Stimulated activated CD8-positive, alpha-beta memory T cell treated with anti-CD3 and anti-CD28 coated beads, Interleukin-2, amount 100 ng/mL, for 1 hour (primary cell): Measurements from ENCODE around the gene EXOC2.
A peak's percentile ranks its signal among the peaks of the same experiment; 100 is the strongest.

ENCODE experiments used
- DNase-seq, 2 donors: peaks; one replicate each; pipeline ENCODE4 v3.0.0-alpha.2; 2020; ENCODE audit warnings: low read depth in 2 of 2

The EXOC2 gene

GRCh38 chr6:499617-500016 lies 193.3 kb downstream of the EXOC2 start:
- DNase-seq, result no peak

- no peak for DNase-seq
Measured at GRCh38 chr6:498795-499231, 194.1 kb downstream of the EXOC2 start.

GRCh38 chr6:497258-497657 lies 195.7 kb downstream of the EXOC2 start:
- DNase-seq, result no peak

- DNase-seq, result no peak
Measured at GRCh38 chr6:496649-497048, 196.3 kb downstream of the EXOC2 start.

- no peak for DNase-seq
Measured at GRCh38 chr6:494394-494793, 198.5 kb downstream of the EXOC2 start.

- DNase-seq, result no peak
Measured at GRCh38 chr6:493840-494239, 199.1 kb downstream of the EXOC2 start.

GRCh38 chr6:492816-493414 lies 200.0 kb downstream of the EXOC2 start:
- no peak for DNase-seq

- no peak for DNase-seq
Measured at GRCh38 chr6:492178-492577, 200.8 kb downstream of the EXOC2 start.

GRCh38 chr6:491233-491632 lies 201.7 kb downstream of the EXOC2 start:
- peak in 1 of 2 donors; percentile 21 for DNase-seq

- DNase-seq, result no peak
Measured at GRCh38 chr6:490251-491037, 202.5 kb downstream of the EXOC2 start.

- no peak for DNase-seq
Measured at GRCh38 chr6:489762-490161, 203.2 kb downstream of the EXOC2 start.

- no peak for DNase-seq
Measured at GRCh38 chr6:489001-489400, 203.9 kb downstream of the EXOC2 start.

GRCh38 chr6:487956-488355 lies 205.0 kb downstream of the EXOC2 start:
- DNase-seq, result no peak

GRCh38 chr6:485655-486170 lies 207.2 kb downstream of the EXOC2 start:
- DNase-seq, result no peak

GRCh38 chr6:484746-485145 lies 208.2 kb downstream of the EXOC2 start:
- no peak for DNase-seq

- no peak for DNase-seq
Measured at GRCh38 chr6:484086-484745, 208.7 kb downstream of the EXOC2 start.

GRCh38 chr6:475314-475713 lies 217.6 kb downstream of the EXOC2 start:
- no peak for DNase-seq

- peak; percentile 36 to 49 for DNase-seq
Measured at GRCh38 chr6:474453-475185, 218.3 kb downstream of the EXOC2 start.

- no peak for DNase-seq
Measured at GRCh38 chr6:473768-474452, 219.0 kb downstream of the EXOC2 start.

GRCh38 chr6:473356-473755 lies 219.6 kb downstream of the EXOC2 start:
- DNase-seq, result no peak

GRCh38 chr6:470901-471448 lies 222.0 kb downstream of the EXOC2 start:
- no peak for DNase-seq
